GM18505 (cell line): ENCODE results near the gene SHB.
A peak's percentile ranks its signal among the peaks of the same experiment; 100 is the strongest.
"Not testable (repeated sequence)": the region's sequence is repeated elsewhere in the genome, so short reads cannot be mapped to it uniquely, and the experiment has no call there.

Experiments
- ATAC-seq: cut with Tn5 transposase; IDR thresholded peaks from one replicate; pipeline ENCODE4 v1.9.1; 2021; ENCODE audit not compliant: unreplicated experiment
- POLR2A ChIP-seq: IDR thresholded peaks from 4 replicates; pipeline ENCODE4 v1.6.1; 2011; ENCODE audit warnings: borderline replicate concordance; ENCODE audit not compliant: insufficient read depth, insufficient read length; ENCODE audit errors: extremely low read depth

SHB gene

GRCh38 chr9:37903647-37904444 is 165.2 kb downstream of the SHB start, which contains the start of gene SLC25A51:
SLC25A51 (minus strand) TSS chr9:37904127; CDS start chr9:37888550, 15,577 bp downstream.
- peak; percentile 84 for ATAC-seq
- TF ChIP-seq POLR2A, result peak; percentile 81

GRCh38 chr9:37902796-37903646 is 166.0 kb downstream of the SHB start:
- ATAC-seq, result no peak
- TF ChIP-seq POLR2A, result no peak

GRCh38 chr9:37902131-37902530 is 166.9 kb downstream of the SHB start:
- no peak for ATAC-seq
- no peak for TF ChIP-seq POLR2A

GRCh38 chr9:37899041-37899440 is 170.0 kb downstream of the SHB start:
- no peak for ATAC-seq

GRCh38 chr9:37897665-37898064 is 171.4 kb downstream of the SHB start:
- TF ChIP-seq POLR2A, result no peak
- ATAC-seq, result no peak

More at GRCh38 chr9:37899041-37899440, 170.0 kb downstream of the SHB start:
- TF ChIP-seq POLR2A, result no peak

GRCh38 chr9:37892063-37892462 is 177.0 kb downstream of the SHB start:
- ATAC-seq, result no peak
- no peak for TF ChIP-seq POLR2A

- not testable (repeated sequence) for ATAC-seq
Measured at GRCh38 chr9:37891042-37891441, 178.0 kb downstream of the SHB start.

GRCh38 chr9:37889536-37889935 is 179.5 kb downstream of the SHB start:
- ATAC-seq, result no peak
- TF ChIP-seq POLR2A, result no peak

GRCh38 chr9:37887977-37888583 is 180.9 kb downstream of the SHB start:
- ATAC-seq, result not testable (repeated sequence)

GRCh38 chr9:37880916-37881479 is 188.0 kb downstream of the SHB start:
- no peak for TF ChIP-seq POLR2A
- ATAC-seq, result no peak

GRCh38 chr9:37876376-37876775 is 192.7 kb downstream of the SHB start:
- no peak for TF ChIP-seq POLR2A
- ATAC-seq, result no peak

- no peak for ATAC-seq
- no peak for TF ChIP-seq POLR2A
Measured at GRCh38 chr9:37873955-37874354, 195.1 kb downstream of the SHB start.

GRCh38 chr9:37870799-37871176 is 198.2 kb downstream of the SHB start:
- TF ChIP-seq POLR2A, result no peak
- no peak for ATAC-seq
